ENCODE measurements around the gene AREG.

Gene AREG

DNA sequence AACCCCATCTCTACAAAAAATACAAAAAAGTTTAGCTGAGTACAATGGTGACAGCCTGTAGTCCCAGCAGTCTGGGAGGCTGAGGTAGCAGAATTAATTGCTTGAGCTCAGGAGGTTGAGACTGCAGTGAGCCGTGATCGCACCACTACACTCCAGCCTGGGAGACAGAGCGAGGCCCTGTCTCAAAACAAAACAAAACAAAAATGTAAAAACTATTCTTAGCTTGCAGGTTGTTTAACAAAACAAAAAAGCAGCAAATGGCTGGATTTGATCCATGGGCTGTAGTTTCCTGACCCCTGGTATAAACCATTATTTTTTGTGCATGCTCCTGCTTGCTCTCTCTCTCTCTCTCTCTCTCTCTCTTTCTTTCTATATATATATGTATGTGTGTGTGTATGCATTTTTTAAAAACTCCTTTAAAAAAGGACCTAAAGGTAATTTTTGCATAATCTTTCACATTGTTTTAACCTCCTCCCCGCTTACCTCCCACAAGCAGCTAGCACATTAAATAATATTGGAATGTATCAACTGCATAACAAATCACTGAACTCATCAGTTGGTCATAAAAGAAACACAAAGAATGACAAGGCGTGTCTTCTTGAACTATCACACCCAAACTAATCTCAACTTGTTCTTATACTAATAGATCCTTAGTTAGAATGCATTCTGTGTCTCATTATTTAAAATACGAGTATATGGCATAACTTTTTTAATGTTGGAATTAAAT, 4.8 kb downstream of the AREG start:
- Histone ChIP-seq H3K9ac (ENCODE audit: insufficient read length) (no peak overlapping the region), H3K27ac (no peak overlapping the region), H3K9me3 (ENCODE audit: low read depth, low read length) (no peaks in the 10 kb centered on the region), H3K36me3 (ENCODE audit: insufficient read depth, low read length) (no peaks in the 10 kb centered on the region), H3K4me3 (no peak overlapping the region)
- no peak for TF ChIP-seq FOXP2 (optimal IDR thresholded peaks at IDR 0.05; ENCODE audit: control extremely low read depth, extremely low read length, insufficient read depth)
- no peak for TF ChIP-seq POLR2AphosphoS5 (IDR thresholded peaks at IDR 0.05; ENCODE audit: borderline replicate concordance, low read depth, low read length)
- no peak for TF ChIP-seq EZH2 (IDR thresholded peaks at IDR 0.05)
- DNase-seq (ENCODE audit: low read depth, low spot score) = no peak

DNA sequence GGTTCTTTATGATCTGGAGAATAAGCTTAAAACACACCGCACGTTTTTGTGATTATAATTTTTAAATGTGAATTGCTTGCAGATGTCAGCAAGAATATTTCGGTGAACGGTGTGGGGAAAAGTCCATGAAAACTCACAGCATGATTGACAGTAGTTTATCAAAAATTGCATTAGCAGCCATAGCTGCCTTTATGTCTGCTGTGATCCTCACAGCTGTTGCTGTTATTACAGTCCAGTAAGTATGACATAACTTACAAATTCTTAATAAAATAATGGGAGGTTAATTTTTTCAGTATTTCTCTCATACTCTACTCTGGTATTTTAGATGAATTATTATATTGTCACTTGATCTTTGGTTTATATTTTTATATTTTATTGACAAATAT, 5.4 kb downstream of the AREG start:
- H3K4me3 ChIP-seq = no peak overlapping the region
- no peaks in the 10 kb centered on the region for H3K36me3 ChIP-seq (ENCODE audit: insufficient read depth, low read length)

DNA sequence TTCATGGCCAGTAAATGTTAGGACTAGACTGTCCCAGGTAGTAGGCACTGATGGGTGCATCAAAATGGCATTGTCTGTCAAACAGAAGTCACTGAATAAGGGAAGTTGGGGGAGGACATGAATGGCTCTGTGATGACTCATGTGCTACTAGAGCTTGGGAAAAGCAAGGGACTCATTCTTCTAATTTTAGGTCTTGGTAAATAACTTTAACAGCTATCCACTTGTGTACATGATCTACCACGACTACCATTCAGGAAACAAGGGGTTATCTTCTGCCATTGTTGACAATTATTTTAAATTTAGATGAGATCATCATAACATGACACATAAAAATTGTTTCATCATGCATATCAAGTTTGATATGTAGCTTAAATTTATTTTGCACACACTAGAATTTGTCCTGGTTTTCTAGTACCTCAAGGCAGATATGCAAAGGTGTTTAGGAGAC, 6.3 kb downstream of the AREG start:
- no peak for DNase-seq (ENCODE audit: low read depth, low spot score)
- Histone ChIP-seq H3K4me3 (no peak overlapping the region), H3K9me3 (ENCODE audit: low read depth, low read length) (no peaks in the 10 kb centered on the region), H3K9ac (ENCODE audit: insufficient read length) (no peak overlapping the region), H3K27ac (no peak overlapping the region), H3K36me3 (ENCODE audit: insufficient read depth, low read length) (no peaks in the 10 kb centered on the region)
- TF ChIP-seq EZH2 (IDR thresholded peaks at IDR 0.05) (no peak), FOXP2 (optimal IDR thresholded peaks at IDR 0.05; ENCODE audit: control extremely low read depth, extremely low read length, insufficient read depth) (no peak), POLR2AphosphoS5 (IDR thresholded peaks at IDR 0.05; ENCODE audit: borderline replicate concordance, low read depth, low read length) (no peak)

More for the DNA sequence above, 5.4 kb downstream of the AREG start:
- Histone ChIP-seq H3K27ac (no peak overlapping the region), H3K9ac (ENCODE audit: insufficient read length) (no peak overlapping the region), H3K9me3 (ENCODE audit: low read depth, low read length) (no peaks in the 10 kb centered on the region)
- DNase-seq (ENCODE audit: low read depth, low spot score) = no peak
- TF ChIP-seq EZH2 (IDR thresholded peaks at IDR 0.05) = no peak
- no peak for TF ChIP-seq FOXP2 (optimal IDR thresholded peaks at IDR 0.05; ENCODE audit: control extremely low read depth, extremely low read length, insufficient read depth)
- no peak for TF ChIP-seq POLR2AphosphoS5 (IDR thresholded peaks at IDR 0.05; ENCODE audit: borderline replicate concordance, low read depth, low read length)

DNA sequence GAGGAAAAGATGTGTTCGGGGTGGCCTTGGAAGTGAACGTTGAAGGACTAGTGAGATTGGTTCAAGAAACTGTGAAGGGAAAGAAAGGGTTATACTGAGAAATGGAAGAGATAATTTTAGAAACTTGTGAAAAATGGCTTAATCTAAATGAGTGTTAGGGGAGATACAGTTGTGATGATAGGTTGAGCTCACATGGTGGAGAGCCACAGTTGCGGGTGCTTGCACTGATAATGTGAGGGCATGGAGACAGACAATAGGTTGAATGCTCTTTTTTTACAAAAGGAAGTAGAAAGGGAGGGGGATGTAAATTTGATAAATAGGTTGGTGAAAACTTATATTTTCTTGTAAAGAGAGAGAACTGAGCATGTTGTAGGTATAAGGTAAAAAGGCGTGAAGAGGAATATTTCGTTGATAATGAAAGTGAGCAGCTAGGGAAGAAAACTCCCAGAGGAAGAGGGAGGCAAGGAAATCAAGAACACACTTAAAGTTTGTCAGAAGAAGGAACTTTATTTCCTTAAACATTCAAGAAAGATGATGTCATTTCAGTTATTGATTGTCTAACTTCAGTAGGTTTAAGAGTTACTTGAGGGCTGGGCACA, 8.2 kb downstream of the AREG start:
- H3K27ac ChIP-seq = no peak overlapping the region
- no peaks in the 10 kb centered on the region for H3K36me3 ChIP-seq (ENCODE audit: insufficient read depth, low read length)
- no peak overlapping the region for H3K9ac ChIP-seq (ENCODE audit: insufficient read length)
- H3K4me3 ChIP-seq = no peak overlapping the region
- TF ChIP-seq EZH2 (IDR thresholded peaks at IDR 0.05) (no peak), POLR2AphosphoS5 (IDR thresholded peaks at IDR 0.05; ENCODE audit: borderline replicate concordance, low read depth, low read length) (no peak), FOXP2 (optimal IDR thresholded peaks at IDR 0.05; ENCODE audit: control extremely low read depth, extremely low read length, insufficient read depth) (no peak)
- DNase-seq (ENCODE audit: low read depth, low spot score) = no peak
- H3K9me3 ChIP-seq (ENCODE audit: low read depth, low read length) = no peaks in the 10 kb centered on the region

DNA sequence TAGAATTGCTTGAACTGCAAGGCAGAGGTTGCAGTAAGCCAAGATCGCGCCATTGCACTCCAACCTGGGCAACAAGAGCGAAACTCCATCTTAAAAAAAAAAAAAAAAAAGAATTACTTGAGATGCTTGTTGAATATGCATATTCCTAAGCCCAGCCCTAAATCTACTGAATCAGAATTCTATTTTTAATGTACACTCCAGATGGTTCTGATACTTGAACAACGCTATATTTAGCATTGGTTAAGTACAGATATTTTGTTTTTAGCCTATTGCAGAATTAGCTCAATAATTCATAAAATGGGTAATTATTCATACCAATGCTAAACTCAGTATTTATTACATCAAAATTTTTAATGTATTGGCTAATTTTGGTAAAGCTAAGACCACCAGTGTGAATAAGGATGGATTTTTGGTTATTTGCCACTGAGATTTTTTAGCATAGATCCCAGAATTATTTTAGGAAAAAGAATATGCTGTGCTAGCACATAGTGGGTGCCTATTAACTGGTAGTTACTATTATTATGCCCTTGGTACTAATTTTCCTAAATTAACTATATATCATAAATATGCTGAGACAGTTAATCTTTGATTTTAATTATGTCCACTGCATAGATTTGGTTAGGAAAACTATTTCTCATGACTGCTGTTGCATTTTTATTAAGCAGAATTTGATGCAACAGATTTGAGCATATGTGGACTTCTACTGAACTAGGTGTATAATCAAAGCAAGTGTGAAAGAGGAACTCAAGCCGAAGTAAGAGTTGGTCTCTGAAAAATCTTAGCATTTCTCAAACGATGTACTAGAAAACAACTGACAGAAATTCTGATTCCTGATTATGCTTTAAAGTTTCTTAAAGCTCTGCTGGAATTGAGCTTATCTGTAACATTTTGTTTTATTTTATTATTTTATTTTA, 9.2 kb downstream of the AREG start:
- no peak overlapping the region for H3K27ac ChIP-seq
- DNase-seq (ENCODE audit: low read depth, low spot score) = no peak
- no peak for TF ChIP-seq POLR2AphosphoS5 (IDR thresholded peaks at IDR 0.05; ENCODE audit: borderline replicate concordance, low read depth, low read length)
- no peak for TF ChIP-seq FOXP2 (optimal IDR thresholded peaks at IDR 0.05; ENCODE audit: control extremely low read depth, extremely low read length, insufficient read depth)
- no peak for TF ChIP-seq EZH2 (IDR thresholded peaks at IDR 0.05)
- H3K36me3 ChIP-seq (ENCODE audit: insufficient read depth, low read length) = no peaks in the 10 kb centered on the region
- no peak overlapping the region for H3K4me3 ChIP-seq
- no peaks in the 10 kb centered on the region for H3K9me3 ChIP-seq (ENCODE audit: low read depth, low read length)
- H3K9ac ChIP-seq (ENCODE audit: insufficient read length) = no peak overlapping the region

DNA sequence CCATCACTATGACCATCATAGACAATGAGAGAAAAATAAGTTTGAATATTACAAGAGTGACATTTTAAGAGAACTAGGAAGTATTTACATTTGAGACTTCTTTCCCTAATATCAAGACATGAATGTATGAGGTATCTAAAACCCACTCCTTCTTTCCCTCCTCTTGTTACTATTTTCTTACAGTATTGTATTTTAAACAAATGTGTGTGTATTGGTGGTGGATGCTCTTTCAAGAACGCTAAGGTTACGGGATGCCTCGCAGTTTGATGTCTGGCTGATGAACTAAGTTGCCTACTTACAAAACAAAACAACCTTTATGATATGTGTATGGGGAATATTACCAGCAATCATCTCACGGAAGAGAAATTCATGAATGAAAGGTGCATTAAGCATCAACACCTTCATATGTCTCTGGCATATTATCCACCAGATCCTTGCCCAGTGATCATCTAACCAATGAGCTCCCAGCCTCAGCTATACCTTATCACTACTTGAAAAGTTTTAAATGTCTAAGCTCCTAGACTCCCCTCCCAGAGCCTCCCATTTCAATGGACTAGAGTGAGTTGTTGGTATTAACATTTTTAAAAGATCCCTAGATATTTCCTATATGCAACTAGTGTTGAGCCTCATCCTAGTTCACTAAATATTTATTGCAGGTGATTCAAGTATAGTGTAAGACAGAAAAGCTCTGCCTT, 10.6 kb downstream of the AREG start:
- no peak for TF ChIP-seq FOXP2 (optimal IDR thresholded peaks at IDR 0.05; ENCODE audit: control extremely low read depth, extremely low read length, insufficient read depth)
- TF ChIP-seq EZH2 (IDR thresholded peaks at IDR 0.05) = no peak
- TF ChIP-seq POLR2AphosphoS5 (IDR thresholded peaks at IDR 0.05; ENCODE audit: borderline replicate concordance, low read depth, low read length) = no peak

DNA sequence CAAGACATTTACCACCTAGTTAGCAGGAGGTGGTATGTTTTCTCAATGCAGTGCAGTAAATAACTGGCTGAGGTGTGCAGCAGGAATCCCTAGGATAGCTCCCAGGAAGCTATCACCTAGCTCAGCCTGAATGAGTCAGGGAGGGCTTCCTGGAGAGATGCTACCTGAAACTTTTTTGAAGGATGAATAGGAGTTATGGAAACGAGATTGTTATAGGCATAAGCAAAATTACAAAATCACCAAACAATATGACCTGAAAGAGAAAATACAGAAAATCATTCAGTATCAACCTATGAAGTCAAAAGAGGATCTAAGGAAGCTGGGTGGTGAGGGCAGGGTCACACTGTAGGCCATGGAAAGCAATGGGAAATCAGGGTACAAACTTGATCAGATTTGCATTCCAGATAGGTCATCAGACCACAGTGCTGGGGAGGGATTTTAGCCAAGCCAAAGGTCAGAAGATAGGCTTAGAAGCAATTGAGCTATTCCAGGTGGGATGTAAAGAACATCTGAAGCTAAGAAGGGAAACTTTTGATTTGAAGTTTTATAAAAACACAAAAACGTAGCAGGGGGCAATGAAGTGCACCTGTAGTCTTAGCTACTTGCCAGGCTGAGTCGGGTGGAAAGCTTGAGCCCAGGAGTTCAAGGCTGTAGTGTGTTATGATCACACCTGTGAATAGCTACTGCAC, 11.3 kb downstream of the AREG start:
- DNase-seq (ENCODE audit: low read depth, low spot score) = no peak
- H3K9ac ChIP-seq (ENCODE audit: insufficient read length) = no peak overlapping the region
- TF ChIP-seq POLR2AphosphoS5 (IDR thresholded peaks at IDR 0.05; ENCODE audit: borderline replicate concordance, low read depth, low read length) (no peak), FOXP2 (optimal IDR thresholded peaks at IDR 0.05; ENCODE audit: control extremely low read depth, extremely low read length, insufficient read depth) (no peak), EZH2 (IDR thresholded peaks at IDR 0.05) (no peak)
- no peak overlapping the region for H3K4me3 ChIP-seq
- no peak overlapping the region for H3K27ac ChIP-seq
- H3K36me3 ChIP-seq (ENCODE audit: insufficient read depth, low read length) = no peaks in the 10 kb centered on the region
- no peaks in the 10 kb centered on the region for H3K9me3 ChIP-seq (ENCODE audit: low read depth, low read length)

More for the DNA sequence above, 10.6 kb downstream of the AREG start:
- H3K9me3 ChIP-seq (ENCODE audit: low read depth, low read length) = no peaks in the 10 kb centered on the region
- H3K27ac ChIP-seq = no peak overlapping the region
- no peak overlapping the region for H3K4me3 ChIP-seq
- no peaks in the 10 kb centered on the region for H3K36me3 ChIP-seq (ENCODE audit: insufficient read depth, low read length)
- H3K9ac ChIP-seq (ENCODE audit: insufficient read length) = no peak overlapping the region
- no peak for DNase-seq (ENCODE audit: low read depth, low spot score)
